Stromal cell of bone marrow (primary cell): ENCODE results near the gene TICAM2.

Experiments used
- DNase-seq: peaks from one replicate; pipeline ENCODE4 v3.0.0-alpha.2; 2012; ENCODE audit warnings: low read depth

Gene TICAM2

DNA sequence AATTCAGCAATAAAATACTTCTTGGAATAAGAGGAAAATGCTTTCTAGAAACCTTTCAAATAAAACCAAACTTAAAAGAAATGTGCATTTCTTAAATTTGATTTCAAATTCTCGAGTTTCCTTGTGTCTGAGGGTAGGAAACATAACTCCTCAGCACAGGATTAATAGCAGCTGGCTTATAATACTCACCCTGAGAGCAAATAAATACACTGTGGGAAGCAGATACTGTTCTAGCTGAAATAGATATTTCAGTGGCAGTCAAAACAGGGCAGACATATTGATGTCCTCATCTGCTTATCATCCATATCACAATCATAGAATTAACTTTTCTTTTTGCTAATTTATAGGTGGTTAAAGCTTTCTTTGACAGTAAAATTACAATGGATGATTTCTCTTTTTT lies 33.6 kb downstream of the TICAM2 start:
- no peak for DNase-seq

DNA sequence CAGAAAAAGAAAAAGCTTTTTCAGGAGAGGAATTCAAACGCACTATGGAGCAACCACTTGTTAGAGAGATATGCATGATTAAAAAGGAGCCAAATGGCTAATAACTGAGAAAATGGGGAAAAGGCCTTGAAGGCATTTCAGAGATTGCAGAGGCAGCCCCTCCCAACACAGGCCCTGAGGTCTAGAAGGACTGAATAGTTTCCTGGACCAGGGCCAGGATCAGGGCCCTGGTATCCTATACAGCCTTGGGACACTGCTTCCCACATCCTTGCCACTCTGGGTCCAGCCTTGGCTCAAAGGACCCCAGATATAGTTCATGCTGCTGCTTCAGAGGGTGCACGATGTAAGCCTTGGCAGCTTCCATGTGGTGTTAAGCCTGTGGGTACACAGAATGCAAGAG lies 37.0 kb downstream of the TICAM2 start:
- DNase-seq, result no peak

DNA sequence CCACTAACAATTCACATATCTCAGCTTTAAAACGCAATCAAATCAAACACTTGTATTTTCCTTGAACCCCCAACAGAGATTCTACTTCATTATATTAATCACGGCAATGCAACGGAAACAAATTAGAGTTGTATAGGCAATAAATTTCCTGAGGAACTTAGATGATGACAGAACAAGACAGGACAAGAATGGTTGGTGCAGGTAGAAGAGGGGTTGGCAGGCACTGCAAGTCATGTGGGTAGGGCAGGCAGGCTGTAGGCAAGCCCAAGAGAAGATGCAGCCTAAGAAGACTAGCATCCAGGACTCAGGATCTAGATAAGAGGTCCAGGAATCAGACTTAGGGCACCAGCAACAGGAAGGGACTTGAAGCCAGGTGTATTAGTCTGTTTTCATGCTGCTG lies 41.1 kb downstream of the TICAM2 start:
- no peak for DNase-seq

DNA sequence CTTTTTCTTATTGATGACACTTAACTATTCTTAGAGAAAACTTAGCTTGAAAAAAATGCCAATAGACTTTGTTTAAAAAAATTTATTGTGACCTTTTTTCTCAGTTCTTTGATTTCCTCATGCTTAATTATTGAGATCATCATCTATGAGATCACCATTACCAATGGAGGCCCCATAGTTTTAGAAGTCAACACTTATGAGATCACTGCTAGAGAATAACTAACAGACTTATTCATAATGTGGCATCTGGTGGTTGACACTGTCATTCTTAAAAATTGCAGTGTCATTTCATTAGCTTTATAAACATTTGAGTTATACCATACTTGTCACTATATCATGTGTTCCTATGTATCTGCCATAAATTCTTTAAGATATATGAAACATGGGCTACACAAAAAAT lies 42.8 kb downstream of the TICAM2 start:
- DNase-seq, result peak; percentile 21

DNA sequence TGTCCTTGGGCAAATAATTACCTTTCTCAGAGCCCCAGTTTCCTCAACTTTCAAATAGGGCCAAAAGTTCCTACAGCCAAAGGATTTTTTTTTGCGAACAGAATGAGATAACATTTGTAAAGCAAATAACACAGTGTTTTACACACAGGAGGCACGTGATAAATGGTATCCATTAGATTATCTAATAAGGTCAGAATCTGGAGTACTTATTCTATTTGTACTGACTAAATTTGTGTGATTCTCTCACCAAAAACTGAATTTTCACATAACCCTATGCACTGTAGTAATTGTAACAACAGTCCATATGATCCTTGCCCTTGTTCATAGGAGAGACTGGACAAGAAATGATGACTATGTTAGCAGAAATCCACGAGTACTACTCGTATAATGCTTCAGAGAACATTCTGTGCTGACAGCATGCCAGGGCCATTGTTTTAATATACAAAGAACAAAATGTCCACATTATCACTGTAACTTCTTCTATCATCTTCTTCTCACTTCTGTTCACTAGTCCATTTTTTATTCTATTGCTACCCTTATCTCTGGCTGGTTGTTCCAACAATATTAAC lies 43.8 kb downstream of the TICAM2 start:
- no peak for DNase-seq

DNA sequence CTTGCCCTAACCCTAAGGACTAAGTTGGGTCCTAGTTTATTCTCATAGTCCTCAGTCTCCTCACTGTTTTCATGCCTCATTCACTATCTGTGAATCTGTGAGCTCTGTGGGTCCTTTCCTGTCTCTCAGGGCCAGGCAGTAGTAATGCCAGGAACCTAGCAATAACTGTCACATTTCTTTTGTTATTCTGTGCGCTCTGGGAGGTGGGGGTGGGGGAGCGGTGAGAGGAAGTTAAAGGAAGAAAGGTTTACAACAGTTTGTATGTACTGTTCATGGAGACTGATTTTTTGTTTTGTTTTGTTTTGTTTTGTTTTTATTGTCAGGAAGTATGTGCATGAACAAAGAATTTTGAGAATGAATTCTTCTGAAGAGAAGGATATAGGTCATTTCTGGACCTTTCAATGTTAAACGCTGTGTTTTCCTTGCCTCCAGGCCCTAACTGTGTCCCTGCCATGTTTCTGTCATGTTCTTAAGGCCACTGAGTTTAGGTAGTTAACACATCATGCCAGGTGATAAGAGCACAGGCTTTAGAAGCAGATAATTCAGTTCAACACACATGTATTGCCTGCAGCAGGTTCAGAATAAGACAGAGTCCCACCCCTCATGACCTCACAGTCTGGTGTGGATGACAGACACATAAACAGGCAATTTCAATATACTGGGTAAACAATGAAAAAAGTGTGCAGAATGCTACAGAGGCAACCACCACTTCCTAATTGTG lies 44.5 kb downstream of the TICAM2 start:
- DNase-seq, result no peak

DNA sequence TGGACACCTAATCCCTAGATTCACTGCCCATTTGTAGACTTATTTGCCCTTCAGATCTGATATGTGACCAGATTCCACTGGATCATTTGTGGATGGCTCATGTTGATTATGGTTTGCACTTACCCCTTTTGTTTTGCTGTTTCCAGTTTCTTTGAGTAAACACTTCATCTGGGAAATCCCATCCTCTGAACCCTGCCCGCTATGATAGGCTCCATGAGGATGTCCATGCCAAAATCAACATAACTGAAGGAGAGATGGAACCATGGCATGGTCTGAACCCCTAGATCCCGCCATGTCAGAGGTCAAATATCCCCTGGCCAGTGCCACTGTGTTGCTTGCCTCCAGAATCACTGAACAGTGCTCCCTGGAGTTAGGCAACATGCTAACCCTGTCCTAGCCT lies 46.0 kb downstream of the TICAM2 start:
- DNase-seq, result no peak

DNA sequence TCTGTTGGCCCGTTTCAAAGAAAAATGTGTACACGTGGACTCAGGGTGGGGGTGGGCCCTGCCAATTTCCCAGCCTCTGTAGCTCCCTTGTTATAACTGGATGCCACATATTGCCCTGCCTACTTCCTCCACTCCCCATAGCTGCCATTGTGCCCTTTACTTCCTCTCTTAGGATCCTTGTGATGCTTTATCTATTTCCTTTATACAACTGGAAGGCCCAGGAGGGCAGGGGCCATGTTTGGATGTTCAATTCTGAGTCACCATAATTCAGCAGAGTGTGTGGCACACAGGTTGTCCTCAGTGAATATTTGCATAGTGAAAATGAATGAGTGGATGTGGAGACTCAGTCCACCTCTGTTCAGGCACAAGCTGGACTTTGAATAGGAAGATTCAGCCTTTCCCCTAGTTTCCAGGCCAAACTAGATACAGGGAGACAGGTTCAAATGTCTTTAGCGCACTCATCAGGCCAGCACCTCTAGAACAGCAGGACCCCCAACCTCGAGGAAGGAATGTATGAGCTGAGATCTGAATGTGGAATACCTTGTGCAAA lies 47.1 kb downstream of the TICAM2 start:
- DNase-seq, result no peak

DNA sequence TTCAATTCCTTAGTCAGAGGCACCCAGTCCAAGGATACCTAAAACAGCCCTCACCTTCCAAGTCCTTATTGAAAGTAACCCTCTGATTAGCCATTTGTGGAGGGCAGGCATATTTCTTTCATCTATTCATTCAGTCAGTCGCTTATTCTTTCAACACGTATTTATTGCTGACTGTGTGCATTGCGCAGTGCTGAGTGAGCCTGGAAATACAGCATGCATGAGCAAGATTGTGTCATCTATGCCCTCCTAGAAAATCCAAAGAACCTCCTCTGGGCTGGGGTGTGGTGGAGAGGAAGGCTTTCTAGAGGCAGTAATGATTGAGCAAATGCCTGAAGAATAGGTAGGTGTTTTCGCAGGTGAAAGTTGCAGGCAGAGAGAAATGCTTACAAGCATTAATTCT lies 49.2 kb downstream of the TICAM2 start:
- no peak for DNase-seq

DNA sequence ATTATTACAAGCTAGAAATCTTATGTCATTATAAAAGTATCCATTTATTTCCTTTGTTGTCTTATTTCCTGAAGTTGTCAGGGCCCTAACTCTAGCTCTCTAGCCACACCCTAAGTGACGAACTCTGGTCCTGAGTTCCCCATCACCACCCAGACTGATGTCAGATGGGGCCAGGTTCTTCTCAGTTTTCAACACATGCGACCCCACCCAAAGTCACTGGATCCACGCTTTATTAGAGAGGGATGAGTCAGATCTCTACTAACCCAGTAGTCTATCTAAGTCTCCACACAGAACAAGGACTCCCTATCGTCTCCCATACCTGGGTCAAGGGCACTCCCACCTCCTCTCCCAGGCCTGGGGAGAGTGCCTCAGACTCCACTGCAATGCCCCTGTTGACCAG lies 50.9 kb downstream of the TICAM2 start:
- peak; percentile 54 for DNase-seq

DNA sequence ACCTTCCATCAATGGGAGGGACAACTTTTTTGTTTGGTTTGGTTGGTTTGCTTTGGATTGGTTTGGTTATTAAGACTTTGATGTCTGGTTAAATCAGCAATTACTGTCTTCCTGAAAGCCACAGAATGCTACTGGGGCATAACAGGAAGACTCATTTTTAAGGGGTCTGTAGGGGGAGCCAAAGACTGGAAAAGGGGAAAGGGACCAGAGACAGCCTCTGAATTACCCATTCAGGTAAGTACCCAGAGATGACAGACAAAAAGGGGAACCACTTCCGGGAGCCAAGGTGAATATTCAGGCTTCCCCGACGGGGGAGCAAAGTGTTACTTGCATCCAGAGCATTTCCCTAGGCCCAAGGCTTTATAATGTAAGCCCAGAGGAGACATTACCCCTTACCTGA lies 53.1 kb downstream of the TICAM2 start:
- DNase-seq, result no peak

DNA sequence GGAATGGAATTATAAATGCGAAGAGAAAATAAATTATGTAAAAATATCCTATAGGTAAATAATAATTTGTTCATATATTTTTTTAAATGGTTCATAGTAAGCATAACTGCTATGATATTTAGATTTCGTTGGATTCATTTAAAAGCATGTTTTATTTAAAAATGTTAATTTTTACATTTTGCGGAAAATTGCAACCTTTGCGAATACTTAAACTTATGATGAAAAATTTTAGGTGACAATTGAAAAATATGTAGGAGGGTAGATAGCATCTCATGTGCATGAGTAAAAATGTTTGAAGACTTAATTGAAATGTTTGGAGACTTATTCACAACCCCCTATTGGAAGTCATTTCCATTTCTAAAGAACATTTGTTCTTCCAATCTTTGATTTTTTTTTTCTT lies 53.6 kb downstream of the TICAM2 start:
- DNase-seq, result no peak

DNA sequence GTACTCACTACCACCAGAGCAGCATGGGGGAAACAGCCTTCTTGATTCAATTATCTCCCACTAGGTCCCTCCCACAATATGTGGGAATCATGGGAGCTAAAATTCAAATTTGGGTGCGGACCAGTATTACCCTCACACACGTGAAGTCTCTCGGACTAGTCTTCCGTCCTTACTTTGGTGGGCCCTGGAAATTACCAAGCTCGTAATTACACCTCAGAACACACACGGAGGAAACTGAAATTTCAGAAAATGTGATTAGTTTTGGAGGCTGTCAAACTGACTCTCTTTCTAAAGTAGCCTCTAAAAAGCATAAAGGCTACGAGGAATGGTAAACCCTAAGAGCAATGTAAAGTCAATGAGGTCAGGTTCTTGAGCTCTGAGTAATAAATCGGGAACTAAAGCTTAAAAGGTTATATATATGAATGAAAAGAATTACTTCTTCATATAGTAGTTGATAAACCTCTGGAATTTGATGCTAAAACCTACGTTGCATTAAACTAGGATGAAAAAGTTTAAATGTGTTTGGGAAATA lies 56.9 kb downstream of the TICAM2 start:
- DNase-seq, result no peak

DNA sequence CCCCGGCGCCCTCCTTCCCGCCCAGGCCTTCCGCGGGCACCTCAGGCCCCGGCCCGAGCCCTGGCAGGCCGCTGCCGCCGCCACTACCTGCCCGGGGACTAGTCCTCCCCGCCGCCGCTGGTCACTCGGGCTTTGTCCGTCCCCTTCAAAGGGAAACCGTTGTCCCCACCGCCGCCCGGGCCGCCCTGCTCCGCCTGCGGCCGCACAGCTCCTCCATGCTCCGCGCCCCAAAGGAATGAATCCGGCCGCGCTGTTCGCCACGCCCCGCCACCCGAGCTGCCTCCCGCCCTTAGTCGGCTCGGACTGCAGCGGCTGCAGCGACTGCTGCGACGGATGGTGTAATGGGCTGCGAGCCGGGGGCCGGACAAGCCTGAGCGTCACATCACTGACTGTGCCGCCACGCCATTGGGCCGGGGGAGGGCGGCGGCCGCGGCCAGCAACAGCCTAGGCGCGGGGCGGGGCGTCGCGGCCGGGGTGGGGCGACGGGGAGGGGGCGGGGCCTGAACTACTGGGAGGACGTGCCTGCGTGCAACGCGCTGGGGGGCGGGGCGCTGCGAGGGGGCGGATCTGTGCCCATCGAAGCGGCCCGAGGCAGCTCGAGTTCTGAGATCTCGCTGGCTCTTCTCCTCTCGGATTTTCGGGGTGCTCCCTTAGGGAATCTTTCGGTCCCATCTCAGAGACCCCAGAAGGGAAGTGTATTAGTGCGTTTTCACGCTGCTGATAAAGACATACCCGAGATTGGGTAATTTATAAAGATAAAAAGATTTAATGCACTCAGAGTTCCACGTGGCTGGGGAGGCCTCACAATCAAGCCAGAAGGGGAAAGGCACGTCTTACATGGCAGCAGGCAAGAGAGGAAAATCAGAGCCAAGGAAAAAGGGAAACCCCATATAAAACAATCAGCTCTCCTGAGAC lies 57.6 kb downstream of the TICAM2 start, which contains the start of gene FEM1C:
Gene FEM1C (minus strand): TSS at position 340 of the 915 bp plus-strand sequence. CDS start 1,282 bp downstream, outside the sequence.
- DNase-seq, result peak; percentile 95

DNA sequence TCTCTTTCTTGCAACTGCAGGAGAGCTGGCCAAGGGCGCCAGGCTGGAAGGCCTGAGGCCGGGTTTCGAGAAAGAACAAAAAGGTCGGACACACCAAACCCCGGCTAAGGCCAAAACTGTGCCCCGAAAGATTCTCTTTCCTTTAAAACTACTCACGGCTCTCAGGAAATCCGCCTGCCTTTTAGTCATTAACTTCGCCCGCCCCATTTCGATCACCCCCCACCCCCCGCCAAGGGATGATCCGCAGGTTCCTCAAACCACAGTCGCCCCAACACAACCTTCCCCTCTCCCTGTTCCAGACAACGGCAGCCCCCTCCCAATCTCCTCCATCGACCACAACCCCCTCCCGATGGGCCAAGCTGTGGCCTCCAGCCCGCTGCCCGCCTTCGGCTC lies 58.2 kb downstream of the TICAM2 start:
- peak; percentile 26 for DNase-seq

DNA sequence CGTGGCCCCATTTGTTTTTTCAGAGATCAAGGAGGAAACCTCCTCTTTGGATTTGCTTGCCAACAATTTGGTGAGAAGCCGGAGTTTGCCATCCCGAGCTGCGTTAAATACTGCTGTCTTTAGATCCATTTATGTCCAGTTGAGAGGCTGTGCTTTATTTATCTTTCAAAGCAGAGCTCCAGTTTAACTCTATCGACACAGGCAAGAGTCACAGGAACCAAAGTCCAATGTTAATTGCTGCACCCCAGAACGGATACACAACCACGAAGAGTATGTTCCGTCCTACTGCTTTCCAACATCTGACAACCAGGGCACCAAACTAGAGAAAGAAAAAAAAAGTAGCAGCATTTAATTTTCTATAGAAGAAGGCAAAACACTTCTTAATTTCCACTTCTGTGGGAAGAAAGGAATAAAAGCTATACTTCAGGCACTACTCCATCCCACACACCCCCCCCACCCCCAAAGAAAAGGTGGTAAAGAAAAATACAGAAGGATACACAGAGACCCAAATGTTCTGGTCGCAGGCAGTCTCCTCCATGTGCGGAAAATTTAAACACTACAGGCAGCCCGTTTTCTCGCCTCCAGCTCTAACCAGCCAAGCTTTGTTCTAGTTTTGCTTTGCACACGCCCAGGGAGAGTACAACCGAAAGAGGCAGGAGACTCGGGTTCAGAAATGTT lies 58.8 kb downstream of the TICAM2 start:
- no peak for DNase-seq

DNA sequence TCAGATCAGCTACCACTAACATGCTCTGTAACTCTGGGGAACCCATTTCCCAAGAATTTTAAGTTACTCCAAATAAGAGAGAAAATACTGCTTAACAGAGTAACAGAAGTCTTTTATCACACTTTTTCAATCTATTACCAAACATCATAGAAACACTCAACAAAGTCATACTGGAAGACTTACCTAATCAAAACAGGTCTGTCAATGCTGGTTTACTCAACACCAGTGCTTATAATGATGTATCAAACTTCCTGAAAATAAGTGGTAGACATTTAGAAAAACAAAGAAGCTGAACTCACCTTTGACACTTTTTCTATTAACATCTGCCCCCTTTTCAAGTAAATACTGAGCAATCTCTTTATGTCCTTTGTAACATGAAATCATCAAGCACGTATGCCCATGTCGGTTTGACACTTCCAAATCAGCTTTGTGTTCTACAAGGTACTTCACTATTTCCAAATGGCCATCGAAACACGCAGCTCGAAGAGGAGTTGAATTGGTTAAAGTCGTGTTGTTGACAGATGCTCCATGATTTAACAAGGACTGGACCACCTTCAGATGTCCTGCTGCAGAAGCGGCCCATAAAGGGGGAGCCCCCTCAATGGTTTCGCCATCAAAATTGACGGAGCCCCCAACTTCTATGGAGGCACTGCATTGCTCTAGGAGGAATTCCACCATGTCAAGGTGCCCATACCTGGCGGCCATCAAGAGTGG lies 59.5 kb downstream of the TICAM2 start:
- DNase-seq, result no peak

DNA sequence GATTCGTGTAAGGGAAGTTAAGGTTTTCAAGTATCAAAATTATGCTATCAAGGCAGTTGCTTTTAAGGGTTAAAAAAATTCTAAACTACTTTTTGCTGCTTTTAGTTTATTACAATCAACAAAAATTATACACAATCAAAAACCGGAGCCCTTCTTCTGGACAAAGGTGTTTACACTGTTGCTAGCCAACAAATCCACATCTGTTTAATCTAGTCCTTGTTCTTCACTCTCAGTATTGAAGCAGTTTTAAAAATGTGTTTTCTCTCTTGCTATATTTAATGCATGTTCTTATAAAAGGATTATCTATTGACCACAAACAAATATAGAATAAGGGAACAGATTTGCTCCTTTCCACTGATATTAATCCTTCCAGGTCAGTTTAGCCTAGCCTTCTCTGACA lies 60.2 kb downstream of the TICAM2 start:
- DNase-seq, result no peak

DNA sequence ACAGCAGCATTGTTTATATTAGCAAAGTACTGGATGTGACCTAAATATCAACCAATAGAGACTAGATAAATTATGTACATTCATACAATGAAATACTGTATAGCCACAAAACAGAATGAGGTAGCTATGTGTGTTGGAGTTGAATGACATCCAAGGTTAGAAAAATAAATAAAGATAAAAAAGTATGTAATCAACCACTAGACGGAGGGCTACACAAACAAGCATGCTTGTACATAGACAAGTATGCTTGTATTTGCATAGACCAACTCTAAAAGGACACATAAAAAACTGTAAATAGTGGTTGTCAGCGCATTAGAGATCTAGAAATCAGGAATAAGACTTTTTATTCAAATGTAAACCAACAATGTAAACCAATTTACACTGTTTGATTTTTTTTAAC lies 60.7 kb downstream of the TICAM2 start:
- no peak for DNase-seq

DNA sequence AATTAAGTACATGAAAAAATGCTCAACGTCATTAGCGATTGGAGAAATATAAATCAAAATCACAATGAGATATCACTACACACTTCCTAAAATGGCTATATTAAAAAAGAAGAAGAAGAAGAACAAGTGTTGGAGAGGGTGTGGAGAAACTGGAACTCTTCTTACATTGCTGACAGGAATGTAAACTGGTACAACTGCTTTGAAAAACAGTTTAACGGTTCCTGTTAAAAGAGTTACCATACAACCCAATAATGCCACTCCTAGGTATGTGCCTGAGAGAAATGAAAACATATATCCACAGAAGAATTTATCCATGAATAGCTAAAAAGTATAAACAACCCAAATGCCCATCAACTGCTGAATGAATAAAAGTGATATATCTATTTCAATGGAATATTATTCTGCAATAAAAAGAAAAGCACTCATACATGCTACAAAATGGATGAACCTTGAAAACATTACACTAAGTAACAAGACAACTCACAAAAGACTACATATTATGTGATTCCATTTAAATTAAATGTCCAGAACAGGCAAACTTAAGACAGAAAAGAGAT lies 66.7 kb downstream of the TICAM2 start:
- no peak for DNase-seq

DNA sequence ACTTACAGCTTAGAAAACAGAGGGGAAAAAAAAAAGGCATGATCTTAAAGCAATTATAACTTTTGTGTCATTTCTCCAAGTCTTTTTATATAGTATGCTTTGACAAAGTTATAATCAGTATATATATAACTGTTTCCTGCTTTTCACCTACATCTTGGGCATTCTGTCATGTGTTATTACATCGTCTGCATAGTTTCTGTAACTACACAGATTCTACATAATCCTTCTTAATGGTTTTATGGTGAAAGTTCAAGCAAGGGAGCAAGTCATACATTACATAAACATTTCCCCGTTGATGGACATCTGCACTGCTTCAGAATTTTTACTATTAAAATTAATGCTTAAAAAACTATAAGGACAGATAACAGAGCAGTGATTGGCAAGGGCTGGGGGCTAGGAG lies 69.8 kb downstream of the TICAM2 start:
- no peak for DNase-seq
